GM19023 (cell line): ENCODE data around the gene PRCD.

Experiments used
- ATAC-seq: cut with Tn5 transposase; IDR thresholded peaks from one replicate; pipeline ENCODE4 v1.9.1; 2021; ENCODE audit warnings: mild to moderate bottlenecking, moderate library complexity; ENCODE audit not compliant: unreplicated experiment

Gene PRCD

GRCh38 chr17:76588182-76588581 lies 48.3 kb downstream of the PRCD start:
- ATAC-seq: no peak

- ATAC-seq: no peak
Observed at GRCh38 chr17:76593384-76593826, 53.6 kb downstream of the PRCD start.

GRCh38 chr17:76593959-76594358 lies 54.1 kb downstream of the PRCD start:
- ATAC-seq: no peak

GRCh38 chr17:76594690-76595089 lies 54.8 kb downstream of the PRCD start:
- no peak for ATAC-seq
